ACC112 (cell line): ENCODE results near the gene ACADVL.
"Not testable (repeated sequence)": the region's sequence is repeated elsewhere in the genome, so short reads cannot be mapped to it uniquely, and the experiment has no call there.

Experiments
- H2AFZ ChIP-seq: fragments of 200-600 bp; sonication (generic); one replicate; pipeline ENCODE4 v1.6.0; 2017; ENCODE audit warnings: antibody characterized with exemption, low read length; ENCODE audit not compliant: unreplicated experiment
- H3K27ac ChIP-seq: fragments of 200-600 bp; sonication (generic); 2 replicates; pipeline ENCODE4 v1.5.1; 2014; ENCODE audit warnings: low read depth, mild to moderate bottlenecking, antibody characterized with exemption, low read length, moderate library complexity
- H3K27me3 ChIP-seq: fragments of 200-600 bp; sonication (generic); 2 replicates; pipeline ENCODE4 v1.6.1; 2014; ENCODE audit warnings: mild to moderate bottlenecking, antibody characterized with exemption, low read length, moderate library complexity, mixed read lengths; ENCODE audit not compliant: insufficient read depth
- H3K36me3 ChIP-seq: fragments of 200-600 bp; sonication (generic); 2 replicates; pipeline ENCODE4 v1.6.1; 2016; ENCODE audit warnings: mild to moderate bottlenecking, antibody characterized with exemption, low read length, moderate library complexity, mixed read lengths; ENCODE audit not compliant: insufficient read depth
- H3K4me1 ChIP-seq: fragments of 200-600 bp; sonication (generic); one replicate; pipeline ENCODE4 v1.6.1; 2016; ENCODE audit warnings: low read length, mixed read lengths; ENCODE audit not compliant: insufficient read depth, unreplicated experiment, control insufficient read depth
- H3K4me3 ChIP-seq: fragments of 200-600 bp; sonication (generic); 2 replicates; pipeline ENCODE4 v1.5.1; 2014; ENCODE audit warnings: mild to moderate bottlenecking, low read depth, low read length
- H3K79me2 ChIP-seq: fragments of 200-600 bp; sonication (generic); one replicate; pipeline ENCODE4 v1.6.0; 2016; ENCODE audit warnings: low read length; ENCODE audit not compliant: control insufficient read depth, unreplicated experiment, insufficient read depth

The ACADVL gene

DNA sequence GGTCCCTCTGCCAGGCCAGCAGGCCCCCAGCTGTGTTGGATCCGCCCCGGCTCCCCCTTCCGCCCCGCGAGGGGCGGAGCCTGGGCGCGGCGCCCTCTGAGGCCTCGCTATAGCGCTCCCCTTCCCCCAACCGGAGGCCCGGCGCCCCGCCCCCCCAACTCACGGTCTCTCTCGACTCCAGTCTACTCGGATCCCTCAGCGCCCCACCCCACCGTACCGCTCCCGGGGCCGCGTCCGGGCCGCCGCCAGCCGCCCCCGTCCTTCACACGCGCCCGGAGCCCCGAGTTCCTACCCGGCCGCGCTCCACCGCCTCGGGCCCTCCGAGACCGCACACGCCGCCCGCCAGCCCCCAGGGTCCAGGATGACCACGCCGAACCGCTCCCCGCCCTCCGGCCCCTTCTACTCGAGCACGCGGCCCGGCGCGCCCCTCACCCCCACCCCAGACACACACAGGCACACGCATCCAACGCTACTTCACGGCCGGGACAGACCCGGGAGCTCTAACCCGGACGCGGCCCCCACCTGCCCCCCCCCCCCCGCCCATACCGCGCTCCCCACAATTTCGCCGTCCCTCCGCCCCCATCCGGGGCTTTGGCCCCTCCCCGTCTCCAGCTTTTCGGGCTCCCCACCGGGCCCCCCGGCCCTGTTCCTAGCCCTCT, 18.2 kb downstream of the ACADVL start:
- Histone ChIP-seq H3K27ac (peak overlapping the region; percentile 77), H3K36me3 (peaks cover 22% of the 10 kb centered on the region; the same call in 1 of the 2 replicates), H3K4me1 (peaks cover 39% of the 10 kb centered on the region), H3K79me2 (peaks cover 72% of the 10 kb centered on the region), H3K4me3 (peak overlapping the region; percentile 97), H3K27me3 (no peaks in the 10 kb centered on the region), H2AFZ (no peak overlapping the region)

DNA sequence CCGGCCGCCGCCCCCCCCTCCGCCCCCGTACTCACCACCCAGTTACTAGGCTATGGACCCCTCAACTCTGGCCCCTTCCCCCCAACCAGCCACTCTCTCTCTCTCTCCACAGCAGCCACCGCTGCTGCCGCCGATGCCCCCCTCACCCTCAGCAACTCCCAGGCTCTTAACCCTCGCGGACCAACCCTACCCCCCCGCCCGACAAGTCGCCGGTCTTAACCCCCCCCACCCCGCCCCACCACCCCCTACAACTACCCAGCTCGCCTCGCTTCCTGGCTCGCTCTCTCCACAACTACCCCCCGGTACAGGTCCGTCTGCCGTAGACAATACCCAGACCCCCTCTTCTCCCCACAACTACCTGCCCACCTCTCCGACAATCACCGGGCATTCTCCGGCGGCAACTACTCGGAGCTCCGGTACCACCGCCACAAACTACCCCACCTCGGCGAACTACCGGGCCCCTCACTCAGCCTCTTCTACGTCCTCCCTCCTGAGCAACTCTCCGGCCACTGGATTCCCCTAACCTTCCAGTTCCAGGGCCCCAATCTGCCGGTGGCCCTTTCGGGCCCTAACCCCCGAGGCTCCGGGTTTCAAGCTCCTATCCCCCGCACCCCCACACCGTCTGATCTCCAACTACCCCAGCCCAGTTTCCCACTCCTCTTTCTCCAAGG, 18.8 kb downstream of the ACADVL start:
- Histone ChIP-seq H2AFZ (no peak overlapping the region), H3K79me2 (peaks cover 66% of the 10 kb centered on the region)

DNA sequence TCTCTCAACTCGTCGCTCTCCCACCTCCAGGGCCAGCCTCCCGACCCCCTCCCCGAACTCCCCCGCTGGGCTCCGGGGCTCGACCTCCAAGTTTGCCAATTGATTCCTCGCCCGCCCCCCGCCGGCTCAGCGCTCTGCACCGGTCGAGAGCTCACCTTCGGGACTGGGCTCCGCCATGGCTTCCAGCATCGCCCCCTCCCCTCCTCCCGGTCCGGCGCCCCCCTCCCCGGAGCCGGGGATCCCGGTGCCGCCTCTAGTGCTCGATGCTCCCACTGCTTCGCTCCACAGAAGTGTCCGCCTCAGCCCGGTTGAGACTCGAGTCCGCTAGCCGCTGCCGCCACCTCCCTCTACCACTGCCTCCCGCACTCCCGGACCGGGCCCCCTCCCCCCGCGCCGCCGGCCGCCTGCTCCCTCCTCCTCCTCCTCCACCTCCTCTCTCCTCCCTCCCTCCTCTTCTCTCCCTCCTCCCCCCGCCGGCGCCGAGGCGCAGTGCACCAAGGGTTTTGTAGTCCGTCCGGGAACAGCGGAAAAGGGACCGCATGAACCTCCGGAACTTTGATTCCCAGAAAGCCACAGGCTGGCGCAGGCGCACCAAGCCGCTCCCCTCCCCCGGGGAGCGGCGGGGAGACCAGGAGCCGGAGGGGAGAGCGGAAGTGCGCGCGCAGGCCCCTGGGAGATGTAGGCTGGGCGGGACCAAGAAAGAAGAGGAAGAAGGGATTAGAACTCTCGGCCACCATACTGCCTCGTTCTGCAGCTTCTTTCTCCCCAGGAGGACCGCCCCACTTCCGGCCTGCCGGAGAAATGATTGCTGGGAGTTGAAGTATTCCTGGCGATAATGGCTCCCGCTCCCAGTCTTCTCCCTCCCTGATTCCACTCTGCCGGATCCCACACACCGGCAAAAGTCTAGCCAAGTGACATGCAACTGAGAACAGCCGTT, 19.6 kb downstream of the ACADVL start, which contains the start of gene PHF23:
Gene PHF23, minus strand, starts transcription at position 367 of the 937 bp plus-strand sequence. Its CDS starts 178 bp downstream, at position 189.
- no peaks in the 10 kb centered on the region for H3K27me3 ChIP-seq
- peaks cover 24% of the 10 kb centered on the region; the same call in 1 of the 2 replicates for H3K36me3 ChIP-seq
- H2AFZ ChIP-seq = peak within 1 kb of the TSS; percentile 8
- peaks cover 61% of the 10 kb centered on the region for H3K79me2 ChIP-seq
- H3K4me3 ChIP-seq = peak within 1 kb of the TSS; percentile 97
- H3K27ac ChIP-seq = peak within 1 kb of the TSS; percentile 96
- H3K4me1 ChIP-seq = peaks cover 44% of the 10 kb centered on the region

More for the DNA sequence above, 18.8 kb downstream of the ACADVL start:
- no peaks in the 10 kb centered on the region for H3K27me3 ChIP-seq
- H3K4me3 ChIP-seq = peak overlapping the region; percentile 97
- peak overlapping the region; percentile 77 for H3K27ac ChIP-seq
- peaks cover 42% of the 10 kb centered on the region for H3K4me1 ChIP-seq
- peaks cover 22% of the 10 kb centered on the region; the same call in 1 of the 2 replicates for H3K36me3 ChIP-seq

DNA sequence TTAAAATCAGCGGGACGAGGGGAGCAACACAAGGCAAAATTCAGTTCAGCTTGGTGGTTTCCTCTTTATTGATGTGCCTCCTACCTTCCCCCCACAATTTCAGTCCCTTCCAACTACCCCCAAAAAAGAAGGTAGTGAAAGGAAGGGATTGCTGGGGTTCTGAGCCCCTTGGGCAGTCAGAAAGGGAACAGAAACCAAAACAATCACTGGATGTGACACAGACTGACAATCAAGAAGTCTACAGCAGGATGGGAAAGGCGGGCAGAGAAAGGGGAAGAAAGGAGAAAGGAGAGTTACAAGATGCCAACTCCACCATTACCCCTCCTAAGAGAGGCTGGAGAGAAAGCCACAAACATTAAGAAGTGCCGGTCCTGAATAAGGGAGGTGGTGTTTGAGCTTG, 20.6 kb downstream of the ACADVL start:
- Histone ChIP-seq H3K4me1 (peaks cover 35% of the 10 kb centered on the region), H3K27ac (peak overlapping the region; percentile 96; the same call in 1 of the 2 replicates), H3K79me2 (peaks cover 55% of the 10 kb centered on the region), H3K27me3 (no peaks in the 10 kb centered on the region), H3K4me3 (peak overlapping the region; percentile 91), H2AFZ (no peak overlapping the region), H3K36me3 (peaks cover 20% of the 10 kb centered on the region; the same call in 1 of the 2 replicates)

- peaks cover 18% of the 10 kb centered on the region; the same call in 1 of the 2 replicates for H3K36me3 ChIP-seq
- peaks cover 27% of the 10 kb centered on the region for H3K4me1 ChIP-seq
- H3K27me3 ChIP-seq = no peaks in the 10 kb centered on the region
- H2AFZ ChIP-seq = no peak overlapping the region
- peaks cover 48% of the 10 kb centered on the region for H3K79me2 ChIP-seq
- H3K4me3 ChIP-seq = peak overlapping the region; percentile 91
- H3K27ac ChIP-seq = peak overlapping the region; percentile 96
Measured at GRCh38 chr17:7241090-7241733, 21.5 kb downstream of the ACADVL start.

GRCh38 chr17:7241783-7242716, 22.3 kb downstream of the ACADVL start, which contains the start of gene GABARAP:
TSS of gene GABARAP (minus strand) at chr17:7242449. CDS start at chr17:7242330, 119 bp downstream.
- Histone ChIP-seq H3K27ac (peak within 1 kb of the TSS; percentile 96), H2AFZ (peak within 1 kb of the TSS; percentile 78), H3K27me3 (no peaks in the 10 kb centered on the region), H3K79me2 (peaks cover 45% of the 10 kb centered on the region), H3K36me3 (peaks cover 18% of the 10 kb centered on the region; the same call in 1 of the 2 replicates), H3K4me3 (peak within 1 kb of the TSS; percentile 91), H3K4me1 (peaks cover 25% of the 10 kb centered on the region)

DNA sequence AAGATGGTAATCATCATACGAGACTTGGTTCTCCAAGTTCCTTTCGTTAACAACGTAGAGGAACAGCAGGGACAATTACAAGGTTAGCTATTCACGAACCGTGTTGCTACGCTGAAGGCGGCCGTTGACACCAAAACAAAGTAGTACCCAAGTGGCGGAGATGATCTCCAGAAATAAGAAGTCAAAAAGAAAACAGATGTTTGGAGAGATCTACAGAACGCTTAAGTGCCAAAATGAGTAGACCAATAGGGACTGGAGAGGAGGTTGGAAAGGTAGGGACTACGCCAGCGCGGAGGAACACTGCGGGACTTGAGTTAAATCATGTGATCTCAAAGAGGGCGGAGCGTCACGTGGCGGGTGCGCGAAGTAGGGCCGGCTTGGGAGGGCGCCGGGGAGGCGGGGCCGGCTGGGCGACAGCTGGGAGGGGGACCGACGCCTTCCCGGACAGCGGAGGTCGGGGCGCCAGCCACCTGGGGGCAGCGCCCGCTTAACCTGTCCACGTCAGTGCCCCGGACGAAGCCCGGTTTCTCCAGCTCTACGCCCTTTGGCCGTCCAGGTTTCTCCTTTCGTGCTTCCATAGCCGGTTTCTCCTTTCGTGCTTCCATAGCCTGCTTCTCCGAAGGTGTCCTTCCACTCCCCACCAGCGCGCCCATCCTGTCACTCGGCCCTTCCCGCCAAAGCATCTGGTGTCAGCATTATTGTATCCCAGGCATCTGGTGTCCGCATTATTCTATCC, 23.1 kb downstream of the ACADVL start:
- Histone ChIP-seq H3K4me3 (peak overlapping the region; percentile 91), H3K27ac (peak overlapping the region; percentile 96), H3K79me2 (peaks cover 46% of the 10 kb centered on the region), H3K27me3 (no peaks in the 10 kb centered on the region), H2AFZ (peak overlapping the region; percentile 71), H3K36me3 (peaks cover 14% of the 10 kb centered on the region; the same call in 1 of the 2 replicates), H3K4me1 (peaks cover 21% of the 10 kb centered on the region)

DNA sequence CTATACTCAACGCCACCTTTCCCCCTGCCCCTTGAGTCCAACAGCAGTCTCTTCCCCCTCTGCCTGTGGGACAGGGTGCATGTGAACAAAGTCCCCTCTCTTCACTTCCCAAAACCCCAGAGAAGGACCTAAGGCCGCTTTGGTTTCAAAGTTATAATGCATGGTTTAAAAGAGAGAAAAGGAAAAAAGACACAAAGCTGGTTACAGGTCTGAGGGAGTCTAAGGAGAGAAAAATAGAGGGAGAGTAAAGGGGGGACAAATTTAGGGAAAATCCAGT, 23.7 kb downstream of the ACADVL start:
- peak overlapping the region; percentile 91 for H3K4me3 ChIP-seq
- no peaks in the 10 kb centered on the region for H3K27me3 ChIP-seq
- peaks cover 14% of the 10 kb centered on the region; the same call in 1 of the 2 replicates for H3K36me3 ChIP-seq
- H3K79me2 ChIP-seq = peaks cover 50% of the 10 kb centered on the region
- peak overlapping the region; percentile 96 for H3K27ac ChIP-seq
- H3K4me1 ChIP-seq = peaks cover 21% of the 10 kb centered on the region
- no peak overlapping the region for H2AFZ ChIP-seq

GRCh38 chr17:7243838-7244237, 24.1 kb downstream of the ACADVL start:
- not testable (repeated sequence) for H2AFZ ChIP-seq, H3K27me3 ChIP-seq, H3K4me3 ChIP-seq
- Histone ChIP-seq H3K36me3 (peaks cover 14% of the 10 kb centered on the region; the same call in 1 of the 2 replicates), H3K27ac (peak overlapping the region; percentile 96; the same call in 1 of the 2 replicates), H3K4me1 (peaks cover 23% of the 10 kb centered on the region), H3K79me2 (peaks cover 50% of the 10 kb centered on the region)
